Stimulated activated CD8-positive, alpha-beta memory T cell treated with anti-CD3 and anti-CD28 coated beads, Interleukin-2, amount 100 ng/mL, for 48 hours (primary cell): Measurements from ENCODE around the gene FCGR2B.
"Not testable (repeated sequence)": the region's sequence is repeated elsewhere in the genome, so short reads cannot be mapped to it uniquely, and the experiment has no call there.

Experiments used
- DNase-seq, 2 donors: peaks; one replicate each; pipeline ENCODE4 v3.0.0-alpha.2; 2020; ENCODE audit warnings: low read depth in 2 of 2

Gene FCGR2B

GRCh38 chr1:161662684-161663339 is at the start of gene FCGR2B:
TSS of gene FCGR2B (plus strand) at chr1:161663143. CDS start at chr1:161663242, 99 bp downstream.
- DNase-seq: not testable (repeated sequence)

DNA sequence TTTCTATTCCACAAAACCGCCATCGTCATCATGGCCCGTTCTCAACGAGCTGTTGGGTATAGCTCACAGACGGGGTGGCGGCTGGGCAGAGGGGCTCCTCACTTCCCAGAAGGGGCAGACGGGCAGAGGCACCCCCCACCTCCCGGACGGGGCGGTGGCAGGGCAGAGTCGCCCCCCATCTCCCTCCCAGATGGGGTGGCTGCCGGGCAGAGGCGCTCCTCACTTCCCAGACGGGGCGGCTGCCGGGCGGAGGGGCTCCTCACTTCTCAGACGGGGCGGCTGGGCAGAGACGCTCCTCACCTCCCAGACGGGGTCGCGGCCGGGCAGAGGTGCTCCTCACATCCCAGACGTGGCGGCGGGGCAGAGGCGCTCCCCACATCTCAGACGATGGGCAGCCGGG is 46.5 kb upstream of the FCGR2B start:
- DNase-seq: not testable (repeated sequence)

- DNase-seq: not testable (repeated sequence)
Observed at GRCh38 chr1:161618517-161618916, 44.4 kb upstream of the FCGR2B start.

DNA sequence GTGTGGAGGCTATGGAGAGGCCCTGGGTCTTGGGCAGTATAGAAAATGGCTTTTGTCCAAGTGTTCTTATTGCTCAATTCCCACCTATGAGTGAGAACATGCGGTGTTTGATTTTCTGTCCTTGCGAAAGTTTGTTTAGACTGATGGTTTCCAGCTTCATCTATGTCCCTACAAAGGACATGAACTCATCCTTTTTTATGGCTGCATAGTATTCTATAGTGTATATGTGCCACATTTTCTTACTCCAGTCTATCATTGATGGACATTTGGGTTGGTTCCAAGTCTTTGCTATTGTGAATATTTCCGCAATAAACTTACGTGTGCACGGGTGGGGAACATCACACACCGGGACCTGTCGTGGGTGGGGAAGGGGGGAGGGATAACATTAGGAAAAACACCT is 42.5 kb upstream of the FCGR2B start:
- not testable (repeated sequence) for DNase-seq

DNA sequence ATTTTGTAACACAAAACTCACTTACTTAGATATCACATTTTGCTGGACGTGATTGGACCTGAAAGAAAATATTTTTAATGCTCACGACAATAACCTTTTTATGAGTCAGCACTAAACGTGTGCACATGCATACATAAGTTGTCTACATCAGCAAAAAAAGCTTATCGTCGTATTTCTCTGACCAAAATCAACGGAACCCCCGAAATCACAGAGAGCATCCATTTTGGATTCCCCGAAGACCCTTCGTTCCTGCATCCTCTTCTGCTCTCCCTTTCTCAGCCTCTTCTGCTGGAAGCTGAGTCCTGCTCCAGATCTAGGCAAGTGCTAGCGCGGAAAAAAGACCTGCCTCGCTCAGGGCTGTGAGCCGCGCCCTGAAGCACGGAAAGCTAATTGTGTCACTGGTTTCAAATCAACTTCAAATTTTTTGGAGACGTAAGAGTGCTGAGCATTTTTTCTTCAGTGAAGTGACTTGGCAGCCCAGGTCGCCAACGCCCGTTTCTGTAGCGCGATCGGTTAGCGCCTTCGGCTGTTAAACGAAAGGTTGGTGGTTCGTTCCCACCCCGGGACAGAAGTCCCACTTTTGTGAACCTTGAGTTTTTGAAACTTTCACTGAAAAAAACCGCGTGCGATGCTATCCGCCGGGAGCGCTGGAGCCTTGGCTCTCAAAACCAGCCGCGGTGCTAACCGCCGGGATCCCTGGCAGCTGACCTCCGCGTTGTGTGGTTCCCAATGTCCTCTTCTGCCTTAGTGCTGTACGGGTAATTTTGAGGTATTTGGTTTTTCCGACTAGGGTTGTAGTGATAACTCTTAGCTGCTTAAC is 41.6 kb upstream of the FCGR2B start:
- peak; percentile 43 to 81 for DNase-seq

DNA sequence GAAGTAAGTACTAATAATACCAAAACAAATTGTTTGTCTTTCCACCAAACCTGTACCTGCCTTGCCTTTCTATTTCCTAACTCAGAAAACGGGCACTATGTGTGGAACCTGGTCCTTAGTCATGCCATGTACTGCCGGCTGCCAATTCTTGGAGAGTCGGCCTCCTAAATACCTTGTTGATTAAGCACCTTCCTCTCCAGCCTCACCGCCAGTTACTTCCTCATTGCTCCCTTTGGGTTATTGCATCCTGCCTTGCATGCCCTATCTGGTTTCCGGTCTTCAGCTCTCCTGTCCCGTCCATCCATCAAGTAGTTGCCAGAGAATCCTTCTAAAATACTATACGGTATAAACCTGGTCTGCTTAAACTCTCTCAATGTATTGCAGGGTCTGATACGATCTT is 40.9 kb upstream of the FCGR2B start:
- DNase-seq: not testable (repeated sequence)

DNA sequence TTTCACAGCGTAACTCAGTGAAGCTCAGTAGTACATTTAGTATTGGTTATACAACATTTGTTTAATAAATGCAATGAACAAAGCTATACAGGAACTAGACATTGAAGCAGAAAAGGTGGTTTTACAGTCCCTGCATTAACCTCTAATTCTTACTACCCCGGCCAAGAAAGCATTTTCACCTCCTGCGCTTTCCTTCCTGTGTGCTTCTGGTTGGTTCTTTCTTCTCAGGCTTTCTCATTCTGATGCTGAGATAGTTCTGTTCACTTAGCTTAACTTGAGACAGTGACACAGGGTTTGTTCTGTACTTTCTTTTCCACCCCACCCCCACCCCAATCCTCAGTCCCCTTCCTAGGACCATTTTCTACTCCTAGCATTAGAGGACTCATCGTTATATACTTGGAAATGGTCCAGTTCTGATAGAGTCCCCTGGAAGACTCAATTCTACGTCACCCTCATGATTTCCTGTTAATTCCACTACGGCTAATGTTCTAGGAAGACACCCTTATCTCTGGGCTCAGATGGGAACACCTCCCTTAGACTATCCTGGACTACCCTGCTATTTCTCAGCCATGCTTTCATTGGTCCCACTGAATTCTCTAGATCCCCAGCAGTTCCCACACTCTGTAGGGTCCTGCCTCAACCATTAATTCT is 39.4 kb upstream of the FCGR2B start:
- DNase-seq: not testable (repeated sequence)

DNA sequence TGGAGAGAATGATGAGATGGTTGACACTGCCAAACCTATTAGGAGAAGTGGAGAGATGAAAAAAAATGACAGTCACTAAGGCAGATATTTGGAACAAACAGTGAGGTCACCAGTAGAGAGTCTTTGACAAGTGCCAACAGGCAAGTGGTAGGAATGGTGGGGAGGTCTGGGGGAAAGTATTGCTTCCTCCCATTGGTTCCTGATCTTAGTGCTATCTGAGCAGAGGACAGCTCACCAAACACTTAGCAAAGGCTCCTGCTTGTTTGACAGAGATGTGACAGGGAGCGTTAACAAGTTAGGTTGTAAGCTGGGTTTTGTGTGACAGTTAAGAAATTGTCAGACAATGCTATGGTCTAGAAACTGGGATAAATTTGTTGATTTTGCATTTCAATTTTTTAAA is 38.3 kb upstream of the FCGR2B start:
- not testable (repeated sequence) for DNase-seq

DNA sequence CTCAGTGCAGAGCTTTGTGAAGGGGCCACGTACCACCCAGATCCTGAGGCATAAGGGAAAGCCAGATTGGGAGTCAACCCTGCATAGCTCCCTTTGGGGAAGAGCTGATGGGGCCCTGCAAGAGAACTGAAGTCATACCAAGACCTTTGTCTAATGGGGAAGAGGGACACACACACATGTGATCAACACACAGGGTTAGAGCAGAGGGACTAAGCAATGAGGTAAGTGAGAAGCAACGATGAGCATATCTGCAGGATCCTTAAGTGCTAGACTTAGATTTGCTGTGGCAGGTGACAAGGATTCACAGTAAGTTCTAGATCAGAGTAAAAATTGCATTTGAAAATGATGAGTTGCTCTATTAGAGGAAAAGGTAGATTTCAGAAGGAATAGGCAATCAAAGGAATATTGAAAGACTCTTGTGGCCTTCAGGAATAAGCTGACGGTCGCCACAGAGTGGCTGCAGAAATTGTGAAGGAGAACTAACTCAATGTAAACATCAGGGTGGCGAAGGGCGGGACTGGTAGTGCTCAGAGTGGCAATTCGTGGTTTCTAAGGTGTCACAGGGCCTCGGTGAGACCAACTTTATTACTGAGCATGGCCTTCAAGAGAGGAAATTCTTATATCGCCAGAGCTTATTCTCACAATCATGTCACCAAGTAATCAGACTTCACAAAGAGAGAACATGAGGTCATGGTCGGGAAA is 36.3 kb upstream of the FCGR2B start:
- DNase-seq: not testable (repeated sequence)

- DNase-seq: not testable (repeated sequence)
Observed at GRCh38 chr1:161630128-161630742, 32.7 kb upstream of the FCGR2B start.

DNA sequence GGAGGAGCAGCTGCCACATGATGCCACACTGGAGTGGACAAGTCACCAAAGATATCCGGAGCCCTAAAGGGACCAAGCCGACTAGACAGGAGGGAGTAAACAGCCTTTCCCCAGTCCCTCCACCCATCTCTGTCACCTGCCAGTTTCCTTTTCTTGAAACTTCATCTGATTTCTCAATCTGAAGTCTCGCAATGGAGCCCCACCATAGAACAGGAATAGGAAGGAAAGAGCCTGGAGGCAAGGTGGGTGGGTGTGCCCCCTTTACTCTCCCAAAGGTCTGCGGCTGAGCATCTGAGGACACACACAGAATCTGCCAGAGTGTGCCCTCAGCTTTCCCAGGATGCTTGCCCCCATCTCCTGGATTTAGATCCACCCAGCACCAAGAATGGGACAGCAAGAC is 31.9 kb upstream of the FCGR2B start, which contains the start of gene FCGR3B:
Gene FCGR3B (minus strand): TSS at position 101 of the 400 bp plus-strand sequence. CDS start 82 bp downstream, at position 19.
- no peak for DNase-seq

- not testable (repeated sequence) for DNase-seq
Observed at GRCh38 chr1:161634993-161635392, 27.9 kb upstream of the FCGR2B start.

DNA sequence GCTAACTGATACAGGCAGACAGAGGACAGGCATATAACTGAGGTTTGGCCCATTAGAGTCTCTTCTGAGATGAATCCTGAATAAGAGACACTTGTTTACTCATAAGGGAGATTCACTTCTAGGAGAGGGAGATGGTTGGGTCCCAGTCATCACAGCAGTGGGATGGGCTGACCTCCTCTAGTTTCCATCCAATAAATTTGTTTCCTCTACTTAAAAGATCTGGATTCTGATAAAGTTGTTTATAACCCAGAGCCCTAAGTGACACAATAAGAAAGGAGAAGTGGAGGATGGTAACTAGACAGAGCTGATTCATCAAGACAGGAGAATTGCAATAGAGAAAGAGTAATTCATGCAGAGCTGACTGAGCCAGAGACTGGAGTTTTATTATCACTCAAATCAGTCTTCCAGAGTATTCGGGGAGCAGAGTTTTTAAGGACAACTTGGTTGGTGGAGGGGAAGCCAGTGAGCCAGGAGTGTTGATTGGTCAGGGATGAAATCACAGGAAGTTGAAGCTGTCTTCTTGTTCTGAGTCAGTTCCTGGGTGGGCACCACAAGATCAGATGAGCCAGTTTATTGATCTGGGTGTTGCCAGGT is 26.7 kb upstream of the FCGR2B start:
- DNase-seq: not testable (repeated sequence)

DNA sequence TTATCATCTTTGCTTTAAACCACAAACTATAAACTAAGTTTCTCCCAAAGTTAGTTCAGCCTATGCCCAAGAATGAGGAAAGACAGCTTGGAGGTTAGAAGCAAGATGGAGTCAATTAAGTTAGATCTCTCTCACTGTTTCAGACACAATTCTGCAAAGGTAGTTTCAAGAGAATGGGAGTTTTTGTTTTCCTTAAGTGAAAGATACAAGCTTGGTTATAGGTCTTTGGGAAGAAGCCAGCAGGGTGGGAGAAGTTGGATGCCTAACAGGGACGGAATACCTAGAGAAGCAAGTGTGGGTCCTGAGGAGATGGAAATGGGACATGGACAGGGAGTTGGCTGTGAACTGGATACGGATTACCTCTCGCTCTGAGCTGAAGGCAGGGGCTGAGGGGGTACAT is 26.0 kb upstream of the FCGR2B start:
- not testable (repeated sequence) for DNase-seq

DNA sequence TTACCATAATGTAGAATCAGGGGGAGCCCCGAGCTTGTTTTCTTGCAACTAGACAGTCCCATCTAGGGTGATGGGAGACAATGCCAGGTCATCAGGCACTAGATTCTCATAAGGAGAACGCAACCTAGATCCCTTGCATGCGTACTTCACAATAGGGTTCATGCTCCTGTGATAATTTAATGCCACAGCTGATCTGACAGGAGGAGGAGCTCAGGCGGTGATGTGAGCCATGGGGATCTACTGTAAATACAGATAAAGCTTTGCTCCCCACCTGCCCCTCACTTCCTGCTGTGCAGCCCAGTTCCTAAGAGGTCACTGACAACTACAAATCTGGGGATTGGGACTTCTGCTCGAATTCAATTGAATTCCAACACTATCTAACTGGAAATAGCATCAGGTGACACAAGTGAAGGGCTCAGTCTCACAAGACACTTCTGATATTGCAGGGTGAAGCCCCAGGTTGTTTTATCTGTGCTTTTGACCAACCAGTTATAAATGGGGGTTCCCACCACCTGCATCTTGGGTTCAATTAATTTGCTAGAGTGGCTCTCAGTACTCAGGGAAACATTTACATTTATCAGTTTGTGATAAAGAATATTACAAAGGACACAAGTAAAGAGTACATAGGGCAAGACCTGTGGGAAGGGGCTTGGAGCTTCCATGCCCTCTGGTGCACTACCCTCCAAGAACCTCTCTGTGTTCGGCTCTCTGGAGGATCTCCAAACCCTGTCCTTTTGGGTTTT is 24.5 kb upstream of the FCGR2B start:
- DNase-seq: not testable (repeated sequence)

GRCh38 chr1:161639203-161639602 is 23.7 kb upstream of the FCGR2B start:
- not testable (repeated sequence) for DNase-seq

GRCh38 chr1:161642697-161643096 is 20.2 kb upstream of the FCGR2B start:
- not testable (repeated sequence) for DNase-seq

GRCh38 chr1:161643481-161644208 is 19.3 kb upstream of the FCGR2B start:
- not testable (repeated sequence) for DNase-seq

DNA sequence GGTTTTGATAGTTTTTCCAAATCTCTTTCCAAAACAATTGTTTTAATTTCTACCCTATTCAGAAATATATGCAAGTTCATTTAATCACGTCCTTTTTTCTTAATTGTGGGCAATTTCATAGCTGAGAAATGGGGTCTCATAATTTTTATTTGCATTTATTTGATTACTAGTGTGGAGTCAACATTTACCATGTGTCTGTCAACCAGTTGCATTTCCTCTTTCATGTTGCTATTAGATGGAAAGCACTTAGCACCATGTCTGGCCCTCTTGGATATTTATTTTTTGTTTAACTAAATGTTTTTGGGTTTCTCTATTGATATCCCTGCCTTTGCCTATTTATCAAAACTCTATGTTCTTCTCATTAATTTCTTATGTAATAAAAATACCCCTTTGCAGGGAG is 18.1 kb upstream of the FCGR2B start:
- not testable (repeated sequence) for DNase-seq
